HTERT RPE-1 (cell line): ENCODE measurements around the gene ERLEC1.
"Not testable (repeated sequence)": the region's sequence is repeated elsewhere in the genome, so short reads cannot be mapped to it uniquely, and the experiment has no call there.

ENCODE experiments used
- in situ Hi-C: fragments of 300-500 bp; cut with MboI; formaldehyde crosslinking; loops from 4 replicates; pipeline ENCODE4 v1.14.3; 2020; ENCODE audit warnings: low sequenced_read_pairs

ERLEC1 gene

DNA sequence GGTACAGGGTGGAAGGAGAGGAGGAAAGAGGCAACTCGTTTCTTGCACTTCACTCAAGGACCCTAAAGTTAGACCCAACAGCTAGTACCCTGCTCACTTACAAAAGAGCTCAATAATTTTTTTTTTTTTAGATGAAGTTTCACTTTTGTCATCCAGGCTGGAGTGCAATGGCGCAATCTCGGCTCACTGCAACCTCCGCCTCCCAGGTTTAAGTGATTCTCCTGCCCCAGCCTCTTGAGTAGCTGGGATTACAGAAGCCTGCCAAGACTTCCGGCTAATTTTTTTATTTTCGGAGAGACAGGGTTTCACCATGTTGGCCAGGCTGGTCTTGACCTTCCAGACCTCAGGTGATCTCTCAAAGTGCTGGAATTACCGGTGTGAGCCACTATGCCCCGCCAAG lies 4.2 kb upstream of the ERLEC1 start:
- in situ Hi-C loops = no loop called here

DNA sequence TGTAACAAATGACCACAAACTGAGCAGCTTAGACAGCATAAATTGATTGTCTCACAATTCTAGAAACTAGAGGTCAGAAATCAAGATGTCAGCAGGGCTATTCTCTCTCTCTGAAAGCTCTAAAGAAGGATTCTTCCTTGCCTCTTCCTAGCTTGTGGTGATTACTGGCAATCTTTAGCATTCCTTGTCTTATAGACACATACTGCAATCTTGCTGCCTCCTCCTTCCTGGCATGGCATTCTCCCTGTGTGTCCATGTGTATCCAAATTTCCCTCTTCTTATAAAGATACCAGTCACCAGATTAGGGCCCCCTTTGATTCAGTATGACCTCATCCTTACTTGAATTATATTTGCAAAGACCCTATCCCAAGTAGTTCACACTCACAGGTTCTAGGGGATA lies 2.4 kb upstream of the ERLEC1 start:
- in situ Hi-C loops = no loop called here

DNA sequence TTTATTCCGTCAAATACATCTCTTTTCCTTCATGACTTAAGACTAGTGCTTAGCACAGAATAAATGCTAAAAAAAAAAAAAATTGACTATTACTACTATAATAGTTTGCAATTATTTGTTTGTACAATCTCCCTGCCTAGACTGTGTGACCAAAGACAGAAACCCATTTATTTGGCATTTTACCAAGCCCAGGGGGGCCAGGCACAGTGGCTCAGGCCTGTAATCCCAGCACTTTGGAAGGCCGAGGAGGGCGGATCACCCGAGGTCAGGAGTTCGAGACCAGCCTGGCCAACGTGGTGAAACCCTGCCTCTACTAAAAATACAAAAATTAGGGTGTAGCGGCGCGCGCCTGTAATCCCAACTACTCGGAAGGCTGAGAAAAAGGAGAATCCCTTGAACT lies 1.5 kb upstream of the ERLEC1 start:
- in situ Hi-C loops = no loop called here

DNA sequence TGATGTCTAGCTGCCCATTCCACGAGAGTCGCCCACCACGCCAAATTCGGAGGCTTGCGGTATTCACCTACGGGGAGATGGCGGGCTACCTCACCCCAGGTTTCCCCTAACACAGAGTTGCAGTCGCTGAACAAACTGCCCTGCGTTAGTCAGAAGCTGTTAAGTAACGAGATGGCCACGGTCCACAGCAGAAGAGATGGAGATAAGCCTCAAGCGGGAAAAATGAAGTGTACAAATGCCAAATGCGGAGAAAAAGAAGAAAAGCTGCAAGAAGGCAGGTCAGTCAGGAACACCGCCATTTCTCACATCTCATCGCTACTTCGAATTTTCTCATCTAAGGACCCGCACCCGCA lies 516 bp upstream of the ERLEC1 start:
- in situ Hi-C loops = no loop called here

DNA sequence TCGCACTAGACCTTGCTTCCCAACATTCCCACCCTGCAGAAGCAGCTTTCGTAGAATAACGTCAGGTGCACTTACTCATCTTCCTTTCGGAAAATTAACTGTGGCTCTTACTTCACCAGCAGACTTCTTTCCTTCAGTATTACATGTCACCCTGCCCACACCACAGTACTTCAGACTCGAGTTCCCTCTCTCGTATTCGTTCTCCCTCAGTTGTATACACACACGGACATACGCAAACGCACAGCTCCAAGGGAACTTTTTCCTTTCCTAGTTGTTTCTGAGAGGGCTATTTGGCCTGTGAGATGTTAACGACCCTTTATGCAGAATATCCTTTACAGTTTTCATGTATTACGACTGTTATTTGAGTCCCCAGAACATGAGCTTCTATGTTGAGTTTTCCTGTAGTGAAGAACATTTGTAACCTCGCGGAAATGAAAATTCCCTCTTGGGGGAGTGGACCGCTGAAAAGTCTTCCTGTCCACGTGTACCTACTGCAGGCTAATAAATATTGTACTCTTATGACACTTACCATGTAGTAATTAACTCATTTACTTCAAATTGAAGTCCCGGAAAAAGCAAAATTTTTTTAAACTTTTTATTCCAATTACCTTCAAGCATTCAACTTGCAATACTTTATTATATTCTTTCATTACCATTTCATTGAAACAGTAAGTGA lies 908 bp downstream of the ERLEC1 start:
- in situ Hi-C loops = no loop called here

DNA sequence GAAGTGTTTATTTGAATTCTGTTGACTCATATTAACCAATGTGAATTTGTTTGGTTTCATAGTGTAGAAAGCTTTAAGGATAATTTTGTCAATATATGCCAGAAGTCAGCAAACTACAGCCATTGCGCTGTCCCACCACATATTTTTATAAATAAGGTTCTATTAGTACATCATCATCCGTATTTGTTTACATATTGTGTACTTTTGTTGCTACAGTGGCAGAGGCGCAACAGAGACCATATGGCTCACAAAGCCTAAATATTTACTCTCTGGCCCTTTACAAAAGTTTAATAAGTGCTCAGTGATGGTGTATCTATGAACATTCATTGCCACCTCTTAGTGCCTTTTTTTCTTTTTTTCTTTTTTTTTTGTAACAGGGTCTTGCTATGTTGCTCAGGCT lies 6.4 kb downstream of the ERLEC1 start:
- in situ Hi-C loops = no loop called here

DNA sequence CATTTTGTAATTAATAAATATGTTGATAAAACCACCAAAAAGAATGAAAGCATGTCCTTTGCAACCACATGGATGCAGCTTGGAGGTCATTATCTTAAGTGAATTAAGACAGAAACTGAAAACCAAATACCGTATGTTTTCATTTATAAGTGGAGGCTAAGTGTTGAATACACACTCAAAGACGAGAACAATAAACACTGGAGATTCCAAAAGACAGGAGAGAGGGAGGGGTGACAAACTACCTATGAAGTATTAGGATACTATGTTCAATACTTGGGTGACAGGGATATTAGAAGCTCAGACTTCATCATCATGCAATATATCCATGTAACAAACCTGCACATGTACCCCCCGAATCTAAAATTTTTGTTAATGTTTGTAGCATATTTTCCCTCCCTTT lies 7.0 kb downstream of the ERLEC1 start:
- in situ Hi-C loops = no loop called here

DNA sequence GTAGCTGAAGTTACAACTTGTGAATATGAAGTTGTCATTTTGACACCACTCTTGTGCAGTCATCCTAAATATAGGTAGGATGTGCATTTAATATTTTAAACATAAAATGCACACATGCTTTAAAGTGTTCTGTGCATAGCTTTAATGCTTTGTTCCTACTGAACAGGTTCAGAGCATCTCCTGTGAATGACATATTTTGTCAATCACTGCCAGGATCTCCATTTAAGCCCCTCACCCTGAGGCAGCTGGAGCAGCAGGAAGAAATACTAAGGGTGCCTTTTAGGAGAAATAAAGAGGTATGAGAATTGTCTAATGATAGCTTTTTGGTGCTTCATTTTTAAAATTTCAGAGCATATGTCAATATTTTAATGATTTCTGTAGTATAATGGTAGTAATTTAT lies 14.7 kb downstream of the ERLEC1 start:
- in situ Hi-C loops = no loop called here

DNA sequence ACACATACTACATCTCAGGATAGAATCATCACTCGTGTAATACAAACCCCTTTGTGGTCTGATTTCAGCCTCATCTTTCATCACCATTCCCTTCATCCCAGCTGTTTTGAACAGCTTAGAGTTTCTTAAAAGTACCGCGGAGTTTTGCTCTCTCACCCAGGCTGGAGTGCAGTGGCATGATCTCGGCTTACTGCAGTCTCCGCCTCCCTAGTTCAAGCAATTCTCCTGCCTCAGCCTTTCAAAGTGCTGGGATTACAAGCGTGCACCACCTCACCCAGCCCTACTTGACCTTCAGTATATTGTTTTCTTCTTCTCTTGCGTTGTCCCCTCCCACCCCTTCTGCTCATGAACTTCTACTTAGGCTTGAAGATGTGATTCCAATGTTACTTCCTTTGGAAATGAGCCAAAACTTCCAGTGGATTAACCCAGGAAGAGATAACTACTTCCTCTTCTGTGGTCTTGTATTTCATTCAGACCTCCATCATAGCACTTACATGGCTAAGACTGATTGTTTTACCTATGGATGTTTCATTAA lies 15.8 kb downstream of the ERLEC1 start:
- in situ Hi-C loops = no loop called here

DNA sequence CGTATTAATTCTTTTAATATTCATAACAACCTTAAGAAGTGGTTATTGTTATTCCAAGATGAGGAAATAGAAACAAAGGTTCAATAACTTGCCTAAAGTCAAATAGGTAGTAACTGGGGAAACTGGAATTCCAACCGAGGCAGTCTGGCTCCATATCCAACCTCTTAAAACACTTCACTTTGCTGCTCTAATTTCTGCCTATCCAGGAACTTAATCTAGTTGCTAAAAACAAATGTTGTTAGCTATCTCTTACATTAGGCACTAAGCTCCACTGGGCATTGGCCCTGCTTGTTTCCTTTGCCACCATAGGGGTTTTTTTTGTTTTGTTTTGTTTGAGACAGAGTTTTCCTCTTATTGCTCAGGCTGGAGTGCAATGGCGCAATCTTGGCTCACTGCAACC lies 24.8 kb downstream of the ERLEC1 start:
- in situ Hi-C loops = no loop called here

DNA sequence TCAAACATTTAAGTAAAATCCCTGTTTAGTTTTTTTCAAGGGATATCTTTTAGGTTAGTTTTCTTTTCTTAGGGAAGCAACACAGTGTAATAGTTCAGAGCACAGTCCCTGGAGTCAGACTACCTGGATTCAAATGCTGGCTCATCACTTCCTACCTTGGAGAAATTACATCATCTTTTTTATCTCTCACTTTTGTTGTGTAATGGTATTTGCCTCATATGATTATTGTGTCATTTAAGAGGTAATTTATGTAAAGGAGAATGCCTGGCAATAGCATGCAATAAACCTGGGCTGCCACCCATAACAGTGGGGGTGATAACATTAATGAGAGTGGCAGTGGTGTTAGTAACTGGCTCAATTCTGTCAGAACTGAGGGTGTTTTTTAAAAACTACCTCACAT lies 26.3 kb downstream of the ERLEC1 start:
- in situ Hi-C loops = no loop called here

DNA sequence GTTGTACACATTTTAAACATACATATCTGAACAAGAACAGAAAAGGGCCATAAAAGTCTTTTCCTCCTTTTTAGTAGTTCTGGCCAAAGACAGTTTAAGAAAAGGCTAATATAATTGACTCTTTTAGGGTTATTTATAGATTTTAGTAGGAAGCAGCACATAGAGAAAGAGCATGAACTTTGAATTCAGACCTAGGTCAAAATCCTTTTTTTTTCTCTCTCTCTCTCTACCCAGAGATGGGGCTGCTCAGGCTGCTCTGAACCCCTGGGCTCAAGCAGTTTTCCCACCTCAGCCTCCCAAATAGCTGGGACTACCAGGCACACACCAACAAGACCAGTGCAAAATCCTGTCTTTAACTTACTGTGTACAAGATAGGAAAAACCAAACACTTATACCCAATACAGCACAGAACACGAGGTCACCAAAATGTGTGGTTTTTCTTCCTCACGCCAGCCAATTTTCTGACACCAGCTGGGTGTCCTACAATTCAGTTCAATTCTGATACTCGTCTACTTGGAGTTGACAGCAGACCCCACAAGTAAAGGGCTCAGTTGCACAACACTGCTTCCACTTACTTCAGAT lies 32.1 kb downstream of the ERLEC1 start:
- in situ Hi-C loops = no loop called here

DNA sequence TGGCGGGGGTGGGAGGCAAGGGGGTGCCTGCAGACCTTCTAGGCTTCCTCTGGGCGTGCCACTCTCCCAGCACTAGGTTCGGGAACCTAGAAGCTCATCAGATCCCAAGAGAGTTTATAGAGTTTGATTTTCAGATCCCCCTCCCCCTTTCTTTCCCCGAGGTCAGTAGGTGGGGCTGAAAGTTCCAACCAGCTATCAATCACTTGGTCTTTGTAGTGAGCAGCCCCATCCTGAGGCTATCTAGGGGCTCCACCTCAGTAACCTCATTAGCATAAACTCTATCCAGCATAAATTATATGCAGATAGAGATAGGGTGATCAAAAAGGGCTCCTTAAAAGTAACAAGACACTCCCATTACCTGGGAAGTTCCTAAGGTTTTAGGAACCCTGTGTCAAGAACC lies 32.8 kb downstream of the ERLEC1 start:
- in situ Hi-C loops = no loop called here

DNA sequence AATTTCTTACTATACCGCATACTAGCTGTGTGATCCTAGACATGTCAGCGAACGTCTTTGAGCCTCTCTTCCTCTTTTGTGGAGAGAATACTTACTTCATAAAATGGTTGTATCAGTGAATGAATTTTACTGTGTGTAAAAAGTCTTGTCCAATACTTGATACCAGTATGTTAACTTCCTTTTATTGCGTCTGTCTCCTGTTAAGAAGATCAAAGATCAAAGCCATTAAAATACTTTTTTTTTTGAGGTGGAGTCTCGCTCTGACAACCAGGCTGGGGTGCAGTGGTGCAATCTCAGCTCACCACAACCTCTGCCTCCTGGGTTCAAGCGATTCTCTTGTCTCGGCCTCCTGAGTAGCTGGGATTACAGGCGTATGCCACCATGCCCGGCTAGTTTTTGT lies 33.2 kb downstream of the ERLEC1 start:
- in situ Hi-C loops = no loop called here

DNA sequence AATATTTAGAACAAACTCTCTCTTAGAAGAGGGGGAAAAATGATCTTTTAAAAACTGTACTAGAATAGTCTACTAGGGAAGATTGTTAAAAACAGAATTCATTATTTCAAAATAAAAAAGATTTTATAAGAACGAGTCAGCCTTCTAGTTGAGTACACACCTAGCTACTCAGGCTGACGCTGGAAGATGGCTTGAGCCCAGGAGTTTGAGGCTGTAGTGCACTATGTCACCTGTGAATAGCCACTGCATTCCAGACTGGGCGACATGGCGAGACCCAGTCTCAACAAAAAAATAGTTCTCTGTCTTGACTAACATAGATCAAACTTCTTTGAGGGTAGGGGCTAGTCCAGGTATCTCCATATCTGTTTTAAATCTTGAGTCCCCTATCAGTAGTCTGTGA lies 33.9 kb downstream of the ERLEC1 start:
- in situ Hi-C loops = no loop called here

DNA sequence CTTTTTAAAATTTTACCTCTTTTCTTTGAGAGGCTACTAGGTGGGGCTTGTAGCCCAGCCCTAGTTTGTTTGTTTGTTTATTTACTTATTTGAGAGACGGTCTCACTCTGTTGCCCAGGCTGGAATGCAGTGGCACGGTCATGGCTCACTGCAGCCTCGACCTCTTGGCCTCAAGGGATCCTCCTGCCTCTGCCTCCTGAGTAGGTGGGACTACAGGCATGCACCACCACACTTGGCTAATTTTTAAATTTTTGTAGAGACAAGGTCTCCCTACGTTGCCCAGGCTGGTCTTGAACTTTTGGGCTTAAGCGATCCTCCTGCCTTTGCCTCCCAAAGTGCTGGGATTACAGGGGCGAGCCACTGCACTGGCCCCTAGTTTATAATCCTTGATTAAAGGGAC lies 35.0 kb downstream of the ERLEC1 start:
- in situ Hi-C loops = no loop called here

DNA sequence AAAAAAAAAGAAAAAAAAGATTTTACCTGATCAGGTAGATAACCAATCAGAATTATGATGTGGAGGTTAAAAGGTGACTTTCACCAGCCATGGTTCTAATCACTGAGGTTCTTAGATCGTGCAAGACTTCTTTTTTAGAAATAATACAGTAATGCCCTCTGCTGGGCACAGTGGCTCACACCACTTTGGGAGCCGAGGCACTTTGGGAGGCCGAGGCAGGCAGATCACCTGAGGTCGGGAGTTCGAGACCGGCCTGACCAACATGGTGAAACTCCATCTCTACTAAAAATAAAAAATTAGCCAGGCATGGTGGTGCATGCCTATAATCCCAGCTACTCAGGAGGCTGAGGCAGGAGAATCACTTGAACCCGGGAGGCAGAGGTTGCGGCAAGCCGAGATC lies 36.8 kb downstream of the ERLEC1 start:
- in situ Hi-C loops = not testable (repeated sequence)

DNA sequence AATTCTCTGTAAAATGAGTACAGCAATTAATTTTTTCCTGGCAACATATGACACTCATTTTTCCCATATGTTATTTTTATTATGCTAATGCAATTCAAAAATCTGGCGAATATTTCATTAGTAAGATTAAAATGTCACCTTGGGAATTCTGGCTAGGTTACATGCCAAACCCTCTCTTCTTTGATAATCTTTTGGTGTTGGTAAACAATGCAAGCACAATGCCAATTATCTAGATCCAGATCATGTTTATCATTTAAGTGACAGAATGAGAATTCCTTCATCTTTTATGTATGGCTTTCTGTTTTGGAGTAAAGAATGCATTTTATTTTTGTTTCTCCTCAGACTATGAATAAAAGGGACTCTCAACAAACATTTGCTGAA lies 39.2 kb downstream of the ERLEC1 start:
- in situ Hi-C loops = no loop called here

DNA sequence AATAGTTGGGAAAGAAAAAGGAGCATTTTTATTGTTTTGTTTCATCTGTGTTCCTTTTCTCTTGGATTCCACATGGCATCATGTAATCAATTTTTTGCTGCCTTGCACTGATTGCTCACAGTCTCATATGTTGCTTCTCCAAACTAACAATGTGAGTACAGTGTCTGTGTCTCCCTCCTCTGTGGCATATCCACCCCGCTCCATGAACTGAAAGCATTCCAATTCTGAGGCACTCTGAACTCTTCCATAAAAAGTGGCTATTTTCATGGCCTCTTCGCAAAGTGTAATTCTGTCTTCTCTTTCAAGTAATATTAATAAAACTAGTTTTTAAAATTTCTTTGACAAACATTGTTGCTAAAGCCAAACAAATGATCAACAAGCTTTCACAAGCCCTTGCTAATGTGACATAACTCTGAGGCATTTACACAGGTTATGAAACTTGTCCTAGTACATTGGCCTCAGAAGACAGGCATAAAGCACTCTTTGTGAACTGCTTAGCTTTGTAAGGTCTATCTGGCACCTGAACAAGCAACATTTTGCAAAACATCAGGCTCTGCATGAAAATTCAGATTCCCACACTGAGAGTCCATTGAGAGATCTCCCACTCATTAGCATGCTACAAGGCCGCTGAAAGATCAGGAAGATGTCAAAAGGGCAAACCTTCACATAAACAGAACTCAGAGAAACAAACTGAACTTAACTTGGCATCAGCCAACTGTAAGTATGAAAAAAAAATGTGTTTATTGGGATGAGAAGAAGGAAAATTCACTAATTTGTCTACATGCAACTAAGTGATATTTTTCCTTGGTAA lies 39.9 kb downstream of the ERLEC1 start:
- in situ Hi-C loops = no loop called here

DNA sequence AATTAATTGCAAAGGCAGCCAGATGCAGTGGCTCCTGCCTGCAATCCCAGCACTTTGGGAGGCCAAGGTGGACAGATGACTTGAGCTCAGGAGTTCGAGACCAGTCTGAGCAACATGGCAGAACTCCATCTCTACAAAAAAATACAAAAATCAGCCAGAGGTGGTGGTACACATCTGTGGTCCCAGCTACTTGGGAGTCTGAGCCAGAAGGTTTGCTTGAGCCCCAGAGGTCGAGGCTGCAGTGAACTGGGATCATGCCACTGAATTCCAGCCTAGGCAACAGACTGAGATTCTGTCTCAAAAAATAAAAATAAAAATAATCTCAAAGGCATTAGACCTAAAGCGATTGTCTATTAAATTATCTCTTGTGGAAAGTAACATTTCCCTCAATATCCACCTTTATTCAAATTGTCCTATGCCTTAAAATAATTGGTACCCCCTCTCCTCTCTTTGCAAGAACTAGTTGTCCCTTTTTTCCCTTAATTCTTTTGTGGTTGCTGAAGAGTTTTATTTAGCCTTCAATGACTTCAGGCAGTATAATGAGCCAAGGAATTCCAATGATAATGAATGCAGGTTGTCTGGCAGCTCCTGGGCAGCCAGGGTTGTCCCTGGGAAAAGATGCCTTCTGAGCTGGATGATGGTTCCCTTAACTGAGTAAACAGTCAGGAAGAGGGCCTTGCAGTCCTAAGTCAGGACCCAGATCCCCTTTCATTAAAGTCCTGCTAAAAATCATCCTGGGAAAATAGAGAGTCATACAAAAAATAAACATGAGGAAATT lies 40.7 kb downstream of the ERLEC1 start:
- in situ Hi-C loops = no loop called here

DNA sequence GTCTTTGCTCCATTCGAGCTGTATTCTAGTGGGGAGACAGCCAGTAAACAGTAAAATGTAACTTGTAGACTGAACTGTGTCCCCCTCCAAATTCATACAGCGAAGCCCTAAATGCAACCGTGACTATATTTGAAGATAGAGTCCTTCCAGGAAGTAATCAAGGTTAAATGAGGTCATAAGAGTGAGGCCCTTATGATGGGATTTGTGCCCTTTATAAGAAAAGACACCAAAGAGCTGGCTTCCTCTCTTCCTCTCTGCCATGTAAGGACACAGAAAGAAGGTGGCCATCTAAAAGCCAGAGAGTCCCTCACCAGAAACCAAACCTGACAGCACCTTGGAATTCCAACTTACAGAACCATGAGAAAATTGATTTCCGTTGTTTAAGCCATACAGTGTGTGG lies 41.5 kb downstream of the ERLEC1 start:
- in situ Hi-C loops = no loop called here
